DMS53 treated with DMSO at 0.1 percent for 48 hours (cell line): ENCODE data around the gene VARS1.
"Not testable (repeated sequence)": the region's sequence is repeated elsewhere in the genome, so short reads cannot be mapped to it uniquely, and the experiment has no call there.

Source experiments
- DNase-seq: peaks from one replicate; lab custom pipeline; 2025; ENCODE audit not compliant: unreplicated experiment; lab: John Stamatoyannopoulos, UW

The VARS1 gene

GRCh38 chr6:31822036-31822821 lies 26.7 kb upstream of the VARS1 start:
- DNase-seq, result peak; percentile 63

GRCh38 chr6:31821301-31822035 lies 25.9 kb upstream of the VARS1 start:
- DNase-seq, result peak; percentile 63

GRCh38 chr6:31820399-31820798 lies 24.8 kb upstream of the VARS1 start:
- DNase-seq, result not testable (repeated sequence)

GRCh38 chr6:31819871-31820299 lies 24.3 kb upstream of the VARS1 start:
- no peak for DNase-seq

GRCh38 chr6:31817929-31818511 lies 22.5 kb upstream of the VARS1 start:
- DNase-seq, result not testable (repeated sequence)

- DNase-seq, result not testable (repeated sequence)
These were observed 21.8 kb upstream of the VARS1 start for GRCh38 chr6:31817133-31817928.

- peak; percentile 94 for DNase-seq
These were observed 19.7 kb upstream of the VARS1 start, which contains the start of the genes HSPA1A and HSPA1L for GRCh38 chr6:31815025-31815838. Gene HSPA1A (plus strand): TSS chr6:31815543. CDS start chr6:31815757, 214 bp downstream. Gene HSPA1L (minus strand): TSS chr6:31815283. CDS start chr6:31811972, 3,311 bp downstream.

GRCh38 chr6:31814677-31815024 lies 19.1 kb upstream of the VARS1 start:
- DNase-seq, result peak; percentile 92

- no peak for DNase-seq
These were observed 17.9 kb upstream of the VARS1 start for GRCh38 chr6:31813465-31813849.

- DNase-seq, result no peak
These were observed 16.1 kb upstream of the VARS1 start for GRCh38 chr6:31811645-31812044.

- not testable (repeated sequence) for DNase-seq
These were observed 13.0 kb upstream of the VARS1 start for GRCh38 chr6:31808599-31808998.

GRCh38 chr6:31806470-31807272 lies 11.1 kb upstream of the VARS1 start, which contains the start of gene LSM2:
Gene LSM2 (minus strand): TSS chr6:31806966. CDS start chr6:31806757, 209 bp downstream.
- DNase-seq, result peak; percentile 94

GRCh38 chr6:31805939-31806469 lies 10.5 kb upstream of the VARS1 start:
- DNase-seq, result no peak

GRCh38 chr6:31801031-31801927 lies 5.7 kb upstream of the VARS1 start:
- not testable (repeated sequence) for DNase-seq

GRCh38 chr6:31799781-31800180 lies 4.2 kb upstream of the VARS1 start:
- DNase-seq, result no peak

GRCh38 chr6:31797588-31797987 lies 2.0 kb upstream of the VARS1 start:
- no peak for DNase-seq

- DNase-seq, result no peak
These were observed 1.4 kb upstream of the VARS1 start for GRCh38 chr6:31796993-31797385.
